MM.1S (cell line): ENCODE data around the gene MMS19.

Experiments
- DNase-seq: peaks from one replicate; pipeline ENCODE4 v3.0.0-alpha.2; 2015
- H2AFZ ChIP-seq: fragments of 300-600 bp; sonication (generic); 2 replicates; pipeline ENCODE4 v1.6.0; 2016; ENCODE audit warnings: antibody characterized with exemption, low read length
- H3F3A ChIP-seq: fragments of 300-600 bp; sonication (generic); 2 replicates; pipeline ENCODE4 v1.6.1; 2016; ENCODE audit warnings: mild to moderate bottlenecking, antibody characterized with exemption, low read length, moderate library complexity, mixed read lengths; ENCODE audit not compliant: insufficient read depth
- H3K27ac ChIP-seq: fragments of 300-600 bp; sonication (generic); 2 replicates; pipeline ENCODE4 v1.5.1; 2016; ENCODE audit warnings: mild to moderate bottlenecking, low read length
- H3K27me3 ChIP-seq: fragments of 300-600 bp; sonication (generic); replicated peaks from 2 replicates; pipeline ENCODE4 v1.6.0; 2016; ENCODE audit warnings: low read length; ENCODE audit not compliant: insufficient read depth
- H3K36me3 ChIP-seq: fragments of 300-600 bp; sonication (generic); replicated peaks from 2 replicates; pipeline ENCODE4 v1.6.1; 2016; ENCODE audit warnings: mild to moderate bottlenecking, low read length, mixed read lengths; ENCODE audit not compliant: insufficient read depth
- H3K4me1 ChIP-seq: fragments of 300-600 bp; sonication (generic); 2 replicates; pipeline ENCODE4 v1.6.1; 2016; ENCODE audit warnings: low read length, mixed read lengths
- H3K4me2 ChIP-seq: fragments of 300-600 bp; sonication (generic); 2 replicates; pipeline ENCODE4 v1.6.0; 2016; ENCODE audit warnings: low read depth, low read length
- H3K4me3 ChIP-seq: fragments of 300-600 bp; sonication (generic); 2 replicates; pipeline ENCODE4 v1.5.1; 2016; ENCODE audit warnings: low read length, mixed read lengths
- H3K79me2 ChIP-seq: fragments of 300-600 bp; sonication (generic); 2 replicates; pipeline ENCODE4 v1.6.1; 2016; ENCODE audit warnings: mixed run types, low read length, mixed read lengths
- H3K9ac ChIP-seq: fragments of 300-600 bp; sonication (generic); 2 replicates; pipeline ENCODE4 v1.6.1; 2016; ENCODE audit warnings: low read length, mixed read lengths
- H3K9me2 ChIP-seq: fragments of 300-600 bp; sonication (generic); replicated peaks from 2 replicates; pipeline ENCODE4 v1.6.1; 2016; ENCODE audit warnings: mild to moderate bottlenecking, low read length, mixed read lengths; ENCODE audit not compliant: insufficient read depth
- H3K9me3 ChIP-seq: fragments of 300-600 bp; sonication (generic); replicated peaks from 2 replicates; pipeline ENCODE4 v1.6.1; 2016; ENCODE audit warnings: mild to moderate bottlenecking, low read length, mixed read lengths; ENCODE audit not compliant: insufficient read depth
- H4K20me1 ChIP-seq: fragments of 300-600 bp; sonication (generic); 2 replicates; pipeline ENCODE4 v1.6.1; 2016; ENCODE audit warnings: mild to moderate bottlenecking, low read length, moderate library complexity, mixed read lengths; ENCODE audit not compliant: insufficient read depth
- EZH2 ChIP-seq: fragments of 300-600 bp; sonication (generic); optimal IDR thresholded peaks from 2 replicates; pipeline ENCODE3; 2017; ENCODE audit warnings: low read depth, mild to moderate bottlenecking, antibody characterized with exemption, low read length, mixed read lengths
- EZH2phosphoT487 ChIP-seq: fragments of 300-600 bp; sonication (generic); IDR thresholded peaks from 2 replicates; pipeline ENCODE4 v1.6.1; 2018; ENCODE audit warnings: antibody characterized with exemption, low read length
- TF ChIP-seq, protein P1 (sequence below): fragments of 300-600 bp; sonication (generic); IDR thresholded peaks from 2 replicates; pipeline ENCODE4 v1.5.1; 2016; ENCODE audit warnings: antibody characterized with exemption, low read length, mixed read lengths

MMS19 gene, protein sequence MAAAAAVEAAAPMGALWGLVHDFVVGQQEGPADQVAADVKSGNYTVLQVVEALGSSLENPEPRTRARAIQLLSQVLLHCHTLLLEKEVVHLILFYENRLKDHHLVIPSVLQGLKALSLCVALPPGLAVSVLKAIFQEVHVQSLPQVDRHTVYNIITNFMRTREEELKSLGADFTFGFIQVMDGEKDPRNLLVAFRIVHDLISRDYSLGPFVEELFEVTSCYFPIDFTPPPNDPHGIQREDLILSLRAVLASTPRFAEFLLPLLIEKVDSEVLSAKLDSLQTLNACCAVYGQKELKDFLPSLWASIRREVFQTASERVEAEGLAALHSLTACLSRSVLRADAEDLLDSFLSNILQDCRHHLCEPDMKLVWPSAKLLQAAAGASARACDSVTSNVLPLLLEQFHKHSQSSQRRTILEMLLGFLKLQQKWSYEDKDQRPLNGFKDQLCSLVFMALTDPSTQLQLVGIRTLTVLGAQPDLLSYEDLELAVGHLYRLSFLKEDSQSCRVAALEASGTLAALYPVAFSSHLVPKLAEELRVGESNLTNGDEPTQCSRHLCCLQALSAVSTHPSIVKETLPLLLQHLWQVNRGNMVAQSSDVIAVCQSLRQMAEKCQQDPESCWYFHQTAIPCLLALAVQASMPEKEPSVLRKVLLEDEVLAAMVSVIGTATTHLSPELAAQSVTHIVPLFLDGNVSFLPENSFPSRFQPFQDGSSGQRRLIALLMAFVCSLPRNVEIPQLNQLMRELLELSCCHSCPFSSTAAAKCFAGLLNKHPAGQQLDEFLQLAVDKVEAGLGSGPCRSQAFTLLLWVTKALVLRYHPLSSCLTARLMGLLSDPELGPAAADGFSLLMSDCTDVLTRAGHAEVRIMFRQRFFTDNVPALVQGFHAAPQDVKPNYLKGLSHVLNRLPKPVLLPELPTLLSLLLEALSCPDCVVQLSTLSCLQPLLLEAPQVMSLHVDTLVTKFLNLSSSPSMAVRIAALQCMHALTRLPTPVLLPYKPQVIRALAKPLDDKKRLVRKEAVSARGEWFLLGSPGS

DNA sequence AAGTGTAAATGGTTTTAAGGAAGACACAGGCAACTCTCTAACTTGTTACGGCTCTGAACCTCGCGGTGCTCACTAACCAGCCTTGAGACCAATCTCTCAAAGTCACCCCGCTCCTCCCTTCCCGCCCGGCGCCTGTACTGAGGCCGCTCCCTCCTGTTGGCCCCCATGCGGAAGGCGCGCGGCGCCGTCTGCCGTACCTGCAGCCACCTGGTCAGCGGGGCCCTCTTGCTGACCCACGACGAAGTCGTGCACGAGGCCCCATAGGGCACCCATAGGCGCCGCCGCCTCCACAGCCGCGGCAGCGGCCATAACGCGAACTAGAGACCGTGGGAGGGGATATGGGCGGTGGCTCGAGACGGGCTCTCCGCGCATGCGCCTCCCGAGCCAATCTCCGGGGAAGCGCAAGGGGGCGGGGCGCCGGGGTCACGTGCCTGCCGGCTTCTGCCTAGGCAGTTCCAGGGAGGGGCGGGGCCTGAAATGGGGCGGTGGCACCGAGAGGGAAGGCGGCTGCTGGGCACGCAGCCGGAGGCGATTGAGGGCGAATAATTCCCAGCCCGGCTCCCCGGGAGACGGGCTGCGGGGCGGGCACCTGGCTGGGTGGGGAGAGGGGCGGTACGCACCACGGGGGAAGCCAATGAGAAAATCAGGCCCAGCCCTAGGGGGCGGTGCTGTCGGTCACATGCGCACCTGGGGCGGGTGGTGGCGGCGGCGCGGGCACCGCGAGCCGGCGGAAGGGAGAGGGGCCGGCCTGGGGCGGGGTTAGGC is at the start of gene MMS19:
Gene MMS19 (minus strand): TSS at position 347 of the 765 bp plus-strand sequence. CDS start 38 bp downstream, at position 309.
- Histone ChIP-seq H3K9me3 (no peaks in the 10 kb centered on the region), H3K27me3 (peaks cover 16% of the 10 kb centered on the region), H3F3A (peaks cover 9% of the 10 kb centered on the region), H3K4me3 (peak within 1 kb of the TSS; percentile 100), H4K20me1 (peaks cover 13% of the 10 kb centered on the region; the same call in 1 of the 2 replicates), H2AFZ (peak within 1 kb of the TSS; percentile 89), H3K9ac (peak within 1 kb of the TSS; percentile 96), H3K4me1 (no peaks in the 10 kb centered on the region), H3K79me2 (peaks cover 49% of the 10 kb centered on the region), H3K27ac (peak within 1 kb of the TSS; percentile 93), H3K4me2 (peak within 1 kb of the TSS; percentile 96), H3K9me2 (no peaks in the 10 kb centered on the region), H3K36me3 (no peaks in the 10 kb centered on the region)
- peak; percentile 97 for DNase-seq
- TF ChIP-seq EZH2 = no peak
- TF ChIP-seq EZH2phosphoT487 = no peak

- no peak overlapping the region for H3K4me2 ChIP-seq
- H2AFZ ChIP-seq = no peak overlapping the region
- no peaks in the 10 kb centered on the region for H3K4me1 ChIP-seq
- no peak overlapping the region for H3K27ac ChIP-seq
- no peaks in the 10 kb centered on the region for H3K9me2 ChIP-seq
- H3K4me3 ChIP-seq = no peak overlapping the region
- H3K9ac ChIP-seq = no peak overlapping the region
- H4K20me1 ChIP-seq = no peaks in the 10 kb centered on the region
- H3F3A ChIP-seq = no peaks in the 10 kb centered on the region
- no peaks in the 10 kb centered on the region for H3K36me3 ChIP-seq
- no peaks in the 10 kb centered on the region for H3K9me3 ChIP-seq
- H3K27me3 ChIP-seq = no peaks in the 10 kb centered on the region
- TF ChIP-seq EZH2phosphoT487 (no peak), EZH2 (no peak)
- TF ChIP-seq, protein P1, sequence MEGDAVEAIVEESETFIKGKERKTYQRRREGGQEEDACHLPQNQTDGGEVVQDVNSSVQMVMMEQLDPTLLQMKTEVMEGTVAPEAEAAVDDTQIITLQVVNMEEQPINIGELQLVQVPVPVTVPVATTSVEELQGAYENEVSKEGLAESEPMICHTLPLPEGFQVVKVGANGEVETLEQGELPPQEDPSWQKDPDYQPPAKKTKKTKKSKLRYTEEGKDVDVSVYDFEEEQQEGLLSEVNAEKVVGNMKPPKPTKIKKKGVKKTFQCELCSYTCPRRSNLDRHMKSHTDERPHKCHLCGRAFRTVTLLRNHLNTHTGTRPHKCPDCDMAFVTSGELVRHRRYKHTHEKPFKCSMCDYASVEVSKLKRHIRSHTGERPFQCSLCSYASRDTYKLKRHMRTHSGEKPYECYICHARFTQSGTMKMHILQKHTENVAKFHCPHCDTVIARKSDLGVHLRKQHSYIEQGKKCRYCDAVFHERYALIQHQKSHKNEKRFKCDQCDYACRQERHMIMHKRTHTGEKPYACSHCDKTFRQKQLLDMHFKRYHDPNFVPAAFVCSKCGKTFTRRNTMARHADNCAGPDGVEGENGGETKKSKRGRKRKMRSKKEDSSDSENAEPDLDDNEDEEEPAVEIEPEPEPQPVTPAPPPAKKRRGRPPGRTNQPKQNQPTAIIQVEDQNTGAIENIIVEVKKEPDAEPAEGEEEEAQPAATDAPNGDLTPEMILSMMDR = no peak
- H3K79me2 ChIP-seq = no peaks in the 10 kb centered on the region
- DNase-seq = no peak
Observed at GRCh38 chr10:97547962-97548361, 49.7 kb upstream of the MMS19 start.

- no peaks in the 10 kb centered on the region for H3K4me1 ChIP-seq
Observed at GRCh38 chr10:97547271-97547600, 49.0 kb upstream of the MMS19 start.

More at GRCh38 chr10:97547271-97547600, 49.0 kb upstream of the MMS19 start:
- TF ChIP-seq EZH2 (no peak), EZH2phosphoT487 (no peak)
- TF ChIP-seq, protein P1 = no peak
- Histone ChIP-seq H3K27me3 (no peaks in the 10 kb centered on the region), H2AFZ (no peak overlapping the region), H3K36me3 (no peaks in the 10 kb centered on the region), H3K79me2 (no peaks in the 10 kb centered on the region), H3F3A (no peaks in the 10 kb centered on the region), H3K9me3 (no peaks in the 10 kb centered on the region), H3K9ac (no peak overlapping the region), H3K27ac (no peak overlapping the region), H3K4me3 (no peak overlapping the region), H4K20me1 (no peaks in the 10 kb centered on the region), H3K4me2 (no peak overlapping the region), H3K9me2 (no peaks in the 10 kb centered on the region)
- no peak for DNase-seq
